A549 (cell line): Measurements from ENCODE around the gene LUZP2. TPM values are rescaled to one million over a fixed set of nuclear protein-coding genes. Genes with fewer than 3 reads are reported as not detected.
"Not testable (repeated sequence)": the region's sequence is repeated elsewhere in the genome, so short reads cannot be mapped to it uniquely, and the experiment has no call there.

ENCODE experiments used
- ATAC-seq, 2 experiments: fragments of 200-7000 bp in 1 of 2; fragments of >200 bp in 1 of 2; cut with Nextera tagmentation in 1 of 2; cut with Tn5 transposase in 1 of 2; 3 replicates each; pipeline versions ENCODE4 v1.8.0 to v1.9.1; 2018 to 2020; ENCODE audit warnings: mild to moderate bottlenecking in 1 of 2, moderate library complexity in 1 of 2
- CTCF ChIA-PET: fragments of 300-600 bp; sonication (Branson Sonifier 250); formaldehyde crosslinking; extraction: SDS; loops from one replicate; lab custom pipeline; 2021; ENCODE audit warnings: antibody characterized with exemption, inconsistent platforms; lab: Yijun Ruan, JAX
- POLR2A ChIA-PET: fragments of 350-600 bp; formaldehyde crosslinking; extraction: SDS; loops from one replicate; lab custom pipeline; 2021; ENCODE audit warnings: antibody characterized with exemption, inconsistent platforms; lab: Yijun Ruan, JAX
- DNase-seq, 2 experiments: peaks; one replicate each; pipeline versions ENCODE4 v3.0.0 to v3.0.0-alpha.2; 2011 to 2016; ENCODE audit warnings: low read depth in 1 of 2, low spot score in 1 of 2
- FAIRE-seq: peaks from 2 replicates; lab custom pipeline; 2011; peaks lifted over from hg19 to GRCh38; lab: Jason Lieb, UNC
- H3K27ac ChIP-seq, 2 experiments: fragments of >200 bp; sonication (Bioruptor Twin); formaldehyde crosslinking; 3 replicates each; pipeline ENCODE4 v1.5.1; 2016 to 2017
- H3K4me1 ChIP-seq: fragments of >200 bp; sonication (Bioruptor Twin); formaldehyde crosslinking; 3 replicates; pipeline ENCODE4 v1.6.1; 2016
- H3K4me2 ChIP-seq: fragments of >200 bp; sonication (Bioruptor Twin); formaldehyde crosslinking; 3 replicates; pipeline ENCODE4 v1.6.1; 2016
- H3K4me3 ChIP-seq: fragments of >200 bp; sonication (Bioruptor Twin); formaldehyde crosslinking; 3 replicates; pipeline ENCODE4 v1.5.1; 2016
- H3K9me3 ChIP-seq: fragments of >200 bp; sonication (Bioruptor Twin); formaldehyde crosslinking; 3 replicates; pipeline ENCODE4 v1.6.1; 2016
- ATOH8 ChIP-seq: fragments of 250-450 bp; sonication (Bioruptor Pico); IDR thresholded peaks from 2 replicates; pipeline ENCODE4 v1.5.0; 2020; ENCODE audit warnings: low read depth, mild to moderate bottlenecking, moderate library complexity
- BCL3 ChIP-seq: fragments of >200 bp; sonication (Bioruptor Twin); formaldehyde crosslinking; IDR thresholded peaks from 3 replicates; pipeline ENCODE4 v1.6.1; 2016
- ESRRA ChIP-seq: fragments of 150-350 bp; IDR thresholded peaks from 2 replicates; pipeline ENCODE4 v1.6.1; 2014; ENCODE audit warnings: mild to moderate bottlenecking, low read length, borderline replicate concordance
- FOSL2 ChIP-seq, 2 experiments: fragments of 450-650 bp in 1 of 2; fragments of >200 bp in 1 of 2; sonication (Bioruptor Twin) in 1 of 2; formaldehyde crosslinking; IDR thresholded peaks; 2 replicates each; pipeline versions ENCODE4 v1.5.0 to v1.6.1; 2016 to 2020; ENCODE audit warnings: mild to moderate bottlenecking in 1 of 2, moderate library complexity in 1 of 2
- GATA3 ChIP-seq: IDR thresholded peaks from 2 replicates; pipeline ENCODE4 v1.6.1; 2012; ENCODE audit warnings: borderline replicate concordance
- HDAC2 ChIP-seq: fragments of 200-600 bp; sonication (generic); IDR thresholded peaks from 2 replicates; pipeline ENCODE4 v1.6.1; 2016
- HEYL ChIP-seq: fragments of 250-450 bp; sonication (Bioruptor Pico); IDR thresholded peaks from 2 replicates; pipeline ENCODE4 v1.8.0; 2021; ENCODE audit warnings: mild to moderate bottlenecking, moderate library complexity
- HOXA7 ChIP-seq: fragments of 250-450 bp; sonication (Bioruptor Pico); IDR thresholded peaks from 2 replicates; pipeline ENCODE4 v1.5.0; 2020; ENCODE audit warnings: mild to moderate bottlenecking, moderate library complexity
- KDM1A ChIP-seq: fragments of 200-600 bp; sonication (generic); IDR thresholded peaks from 2 replicates; pipeline ENCODE4 v1.6.1; 2016; ENCODE audit warnings: low read depth, mild to moderate bottlenecking
- MAX ChIP-seq: IDR thresholded peaks from 2 replicates; pipeline ENCODE4 v1.6.1; 2012
- NFE2L2 ChIP-seq: fragments of 150-350 bp; conservative IDR thresholded peaks from 2 replicates; pipeline ENCODE4 v1.6.1; 2014; ENCODE audit warnings: low read length
- NR3C1 ChIP-seq: fragments of >200 bp; sonication (Bioruptor Twin); formaldehyde crosslinking; IDR thresholded peaks from 3 replicates; pipeline ENCODE4 v1.6.1; 2017
- PBX3 ChIP-seq: IDR thresholded peaks from 2 replicates; pipeline ENCODE4 v1.6.1; 2012
- PHF8 ChIP-seq: fragments of 200-600 bp; sonication (generic); IDR thresholded peaks from 2 replicates; pipeline ENCODE4 v1.6.1; 2016; ENCODE audit warnings: low read depth, mild to moderate bottlenecking, antibody characterized with exemption, moderate library complexity, borderline replicate concordance
- REST ChIP-seq: fragments of 200-600 bp; sonication (generic); IDR thresholded peaks from 2 replicates; pipeline ENCODE4 v1.6.1; 2016; ENCODE audit warnings: antibody characterized with exemption, mild to moderate bottlenecking, moderate library complexity
- RNF2 ChIP-seq: fragments of 200-600 bp; sonication (generic); IDR thresholded peaks from 2 replicates; pipeline ENCODE4 v1.6.1; 2016; ENCODE audit warnings: low read depth, mild to moderate bottlenecking, antibody characterized with exemption, moderate library complexity, borderline replicate concordance
- SMC3 ChIP-seq: fragments of >200 bp; sonication (Bioruptor Twin); formaldehyde crosslinking; IDR thresholded peaks from 3 replicates; pipeline ENCODE4 v1.6.1; 2018; ENCODE audit warnings: inconsistent platforms
- ZC3H11A ChIP-seq: fragments of 450-650 bp; IDR thresholded peaks from 2 replicates; pipeline ENCODE4 v1.6.1; 2014; ENCODE audit warnings: antibody characterized with exemption, mild to moderate bottlenecking
- ZNF302 ChIP-seq: fragments of 250-450 bp; sonication (Bioruptor Pico); IDR thresholded peaks from 2 replicates; pipeline ENCODE4 v1.9.0; 2021; ENCODE audit warnings: inconsistent platforms, mild to moderate bottlenecking, moderate library complexity
- ZSCAN20 ChIP-seq: fragments of 250-450 bp; sonication (Bioruptor Pico); IDR thresholded peaks from 2 replicates; pipeline ENCODE4 v1.8.0; 2022; ENCODE audit warnings: mild to moderate bottlenecking, moderate library complexity
- WGBS: methylation state at CpG from one replicate; pipeline ENCODE4 v1.1.6; 2017; ENCODE audit errors: missing lambda C conversion rate; 5-methylcytosine and 5-hydroxymethylcytosine counted together
- polyA plus RNA-seq, 4 experiments: library from polyadenylated mRNA; depleted of rRNA in 3 of 4; stranded (reverse); fragments of >200 nt; fragmentation: RNase III in 1 of 4; extraction: RNeasy Plus Mini Kit Qiagen cat#74134 plus additional on column Dnase treatment in 1 of 4; gene quantifications; 2 replicates in 3 of 4; 3 replicates in 1 of 4; pipeline ENCODE4 v1.2.3, GENCODE V29; 2011 to 2017

The LUZP2 gene
- polyA plus RNA-seq, 2 of the 4 experiments (the other 2 are of a cell fraction) = not detected

GRCh38 chr11:24949406-24949805, 452.6 kb downstream of the LUZP2 start:
- CTCF ChIA-PET = no interaction called here
- ATAC-seq = no peak
- 4% methylated on average over 5 of the region's 5 CpGs for WGBS
- Histone ChIP-seq H3K4me3 (no peak overlapping the region), H3K4me2 (no peak overlapping the region), H3K27ac (no peak overlapping the region)
- no peak for TF ChIP-seq BCL3
- no peak for TF ChIP-seq NFE2L2
- no peak for TF ChIP-seq PBX3
- TF ChIP-seq, all 56 proteins: peak for 0
- H3K9me3 ChIP-seq = no peaks in the 10 kb centered on the region
- no peaks in the 10 kb centered on the region for H3K4me1 ChIP-seq
- FAIRE-seq (no peak), DNase-seq (no peak)
- POLR2A ChIA-PET = no interaction called here

GRCh38 chr11:24963852-24964251, 467.0 kb downstream of the LUZP2 start:
- H3K4me1 ChIP-seq = no peaks in the 10 kb centered on the region
- FAIRE-seq = no peak
- ChIA-PET CTCF (no interaction called here), POLR2A (no interaction called here)
- no peak overlapping the region for H3K4me2 ChIP-seq
- no peak overlapping the region for H3K27ac ChIP-seq
- H3K9me3 ChIP-seq = no peaks in the 10 kb centered on the region; the same call in 2 of the 3 replicates
- DNase-seq = no peak
- no peak overlapping the region for H3K4me3 ChIP-seq
- 7% methylated on average over 2 of the region's 2 CpGs for WGBS
- ATAC-seq = no peak
- TF ChIP-seq RNF2 (no peak), GATA3 (no peak), HDAC2 (no peak), NR3C1 (no peak), SMC3 (no peak), PBX3 (no peak), ZNF302 (CRISPR knock-in tag) (no peak), KDM1A (no peak)

GRCh38 chr11:24965748-24966147, 468.9 kb downstream of the LUZP2 start:
- Histone ChIP-seq H3K9me3 (no peaks in the 10 kb centered on the region; the same call in 2 of the 3 replicates), H3K4me1 (no peaks in the 10 kb centered on the region), H3K27ac (no peak overlapping the region), H3K4me2 (no peak overlapping the region), H3K4me3 (no peak overlapping the region)
- TF ChIP-seq HOXA7 (CRISPR knock-in tag) = no peak
- TF ChIP-seq FOSL2 (IDR thresholded peaks at IDR 0.05) = no peak
- no peak for TF ChIP-seq FOSL2 (CRISPR knock-in tag; IDR thresholded peaks at IDR 0.05)
- no peak for TF ChIP-seq ZC3H11A
- no peak for TF ChIP-seq MAX
- no peak for TF ChIP-seq ZSCAN20 (CRISPR knock-in tag)
- TF ChIP-seq ATOH8 = no peak
- no peak for TF ChIP-seq HEYL (CRISPR knock-in tag)
- TF ChIP-seq ESRRA = no peak
- no peak for TF ChIP-seq PHF8
- TF ChIP-seq REST = no peak
- no peak for DNase-seq
- CTCF ChIA-PET = no interaction called here
- POLR2A ChIA-PET = no interaction called here
- no peak for ATAC-seq
- no peak for FAIRE-seq

- CTCF ChIA-PET, H3K4me2 ChIP-seq, H3K27ac ChIP-seq, H3K4me3 ChIP-seq, ATAC-seq, FAIRE-seq, H3K9me3 ChIP-seq, DNase-seq, POLR2A ChIA-PET, H3K4me1 ChIP-seq: not testable (repeated sequence)
- WGBS = 16% methylated on average over 7 of the region's 7 CpGs
Measured at GRCh38 chr11:24993903-24994302, 497.1 kb downstream of the LUZP2 start.
